NB4 (cell line): ENCODE data around the gene PTGIS.

Experiments
- DNase-seq: peaks from one replicate; pipeline ENCODE4 v3.0.0; 2010; ENCODE audit warnings: low read depth
- H3K4me3 ChIP-seq: one replicate; pipeline ENCODE4 v1.5.1; 2011; ENCODE audit warnings: mild to moderate bottlenecking, low read depth, low read length, moderate library complexity
- MAX ChIP-seq: IDR thresholded peaks from 2 replicates; pipeline ENCODE4 v1.6.1; 2011; ENCODE audit warnings: low read depth, low read length
- MYC ChIP-seq: IDR thresholded peaks from 2 replicates; pipeline ENCODE4 v1.6.1; 2011; ENCODE audit warnings: low read depth, low read length
- POLR2A ChIP-seq: IDR thresholded peaks from 2 replicates; pipeline ENCODE4 v1.6.1; 2011; ENCODE audit warnings: mild to moderate bottlenecking; ENCODE audit not compliant: insufficient read length; ENCODE audit errors: extremely low read depth
- TF ChIP-seq, protein P1 (sequence below): IDR thresholded peaks from one replicate; pipeline ENCODE4 v1.5.1; 2012; ENCODE audit warnings: low read depth, low read length

PTGIS gene

GRCh38 chr20:49518576-49518975 lies 49.4 kb downstream of the PTGIS start:
- no peak for DNase-seq
- TF ChIP-seq POLR2A (no peak), MAX (no peak), MYC (no peak)
- TF ChIP-seq, protein P1, sequence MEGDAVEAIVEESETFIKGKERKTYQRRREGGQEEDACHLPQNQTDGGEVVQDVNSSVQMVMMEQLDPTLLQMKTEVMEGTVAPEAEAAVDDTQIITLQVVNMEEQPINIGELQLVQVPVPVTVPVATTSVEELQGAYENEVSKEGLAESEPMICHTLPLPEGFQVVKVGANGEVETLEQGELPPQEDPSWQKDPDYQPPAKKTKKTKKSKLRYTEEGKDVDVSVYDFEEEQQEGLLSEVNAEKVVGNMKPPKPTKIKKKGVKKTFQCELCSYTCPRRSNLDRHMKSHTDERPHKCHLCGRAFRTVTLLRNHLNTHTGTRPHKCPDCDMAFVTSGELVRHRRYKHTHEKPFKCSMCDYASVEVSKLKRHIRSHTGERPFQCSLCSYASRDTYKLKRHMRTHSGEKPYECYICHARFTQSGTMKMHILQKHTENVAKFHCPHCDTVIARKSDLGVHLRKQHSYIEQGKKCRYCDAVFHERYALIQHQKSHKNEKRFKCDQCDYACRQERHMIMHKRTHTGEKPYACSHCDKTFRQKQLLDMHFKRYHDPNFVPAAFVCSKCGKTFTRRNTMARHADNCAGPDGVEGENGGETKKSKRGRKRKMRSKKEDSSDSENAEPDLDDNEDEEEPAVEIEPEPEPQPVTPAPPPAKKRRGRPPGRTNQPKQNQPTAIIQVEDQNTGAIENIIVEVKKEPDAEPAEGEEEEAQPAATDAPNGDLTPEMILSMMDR = no peak
- H3K4me3 ChIP-seq = no peak overlapping the region

DNA sequence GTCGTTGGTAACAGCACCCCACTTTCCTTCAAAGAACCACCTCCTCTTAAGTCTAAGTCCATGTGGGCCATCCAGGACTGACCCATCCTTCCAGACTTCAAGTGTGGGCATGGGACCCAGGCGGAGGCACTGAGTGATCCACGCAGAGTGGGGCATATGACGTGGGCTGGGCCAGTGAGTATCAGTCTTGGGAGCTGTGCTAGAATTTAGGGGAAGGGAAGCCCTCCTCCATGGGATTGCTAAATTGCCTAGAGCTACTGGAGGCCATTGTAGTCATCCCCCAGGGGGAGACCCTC lies 50.2 kb downstream of the PTGIS start:
- no peak overlapping the region for H3K4me3 ChIP-seq
- TF ChIP-seq MAX (no peak), MYC (no peak), POLR2A (no peak)
- TF ChIP-seq, protein P1 = no peak
- no peak for DNase-seq

DNA sequence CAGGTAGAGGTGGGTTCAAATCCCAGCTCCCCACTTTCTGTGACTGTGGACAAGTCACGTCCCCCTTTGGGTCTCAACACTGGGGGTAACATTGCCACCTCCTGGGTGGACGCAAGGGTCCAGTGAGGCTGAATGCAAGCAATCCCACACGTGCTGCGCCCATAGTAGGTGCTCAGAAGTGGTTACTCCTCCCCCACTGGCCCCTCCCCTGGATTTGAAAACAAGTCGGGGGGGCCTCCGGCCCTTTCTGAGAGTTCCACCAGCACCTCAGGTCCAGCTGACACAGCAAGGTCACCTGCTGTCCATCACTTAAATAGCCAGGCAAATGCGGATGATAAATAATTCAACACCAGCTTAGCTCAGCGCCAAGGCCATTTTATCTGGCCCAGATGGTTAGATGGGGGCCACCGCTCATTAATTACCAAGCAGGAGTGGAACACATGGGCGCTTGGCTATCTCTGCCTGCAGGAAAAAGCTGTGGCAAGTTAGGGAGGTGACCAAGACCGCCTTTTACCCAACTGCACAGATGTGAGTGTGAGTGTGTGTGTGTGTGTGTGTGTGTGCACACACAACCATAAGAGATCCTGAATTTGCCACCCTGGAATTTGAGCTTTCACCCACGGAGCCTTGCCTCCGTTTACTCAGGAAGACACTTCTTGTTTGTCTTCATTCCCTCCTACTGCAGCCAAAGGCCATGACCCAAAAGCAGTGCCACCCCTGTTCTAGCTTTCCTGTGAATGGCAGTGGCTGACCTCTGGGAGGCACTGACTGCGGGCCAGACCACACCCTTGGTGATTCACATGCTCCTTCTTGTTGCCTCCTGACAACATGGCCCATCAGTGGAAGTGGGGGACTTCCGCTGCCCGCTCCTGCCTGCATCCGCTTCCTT lies 50.8 kb downstream of the PTGIS start:
- TF ChIP-seq MYC = no peak
- TF ChIP-seq, protein P1 = no peak
- TF ChIP-seq POLR2A = no peak
- no peak for TF ChIP-seq MAX
- DNase-seq = no peak
- no peak overlapping the region for H3K4me3 ChIP-seq

- no peak overlapping the region for H3K4me3 ChIP-seq
- no peak for DNase-seq
- no peak for TF ChIP-seq POLR2A
These were observed 52.4 kb downstream of the PTGIS start for GRCh38 chr20:49515586-49515985.

GRCh38 chr20:49513517-49513916 lies 54.4 kb downstream of the PTGIS start:
- TF ChIP-seq, protein P1 = no peak
- no peak overlapping the region for H3K4me3 ChIP-seq
- DNase-seq = peak; percentile 25

GRCh38 chr20:49513009-49513408 lies 54.9 kb downstream of the PTGIS start:
- no peak overlapping the region for H3K4me3 ChIP-seq
- TF ChIP-seq, protein P1 = no peak
- TF ChIP-seq MYC (no peak), POLR2A (no peak), MAX (no peak)
- DNase-seq = no peak
